Natural killer cell (primary cell): Measurements from ENCODE around the gene UBAP1L. TPM values are rescaled to one million over a fixed set of nuclear protein-coding genes. Genes with fewer than 3 reads are reported as not detected.

ENCODE experiments used
- ATAC-seq, 3 donors: fragments of 150-1000 bp in 2 of 3; fragments of 200-7000 bp in 1 of 3; cut with Tn5 transposase; 1 replicate in 1 of 3; 2 replicates in 2 of 3; pipeline ENCODE4 v1.10.0; 2021; ENCODE audit warnings: mild to moderate bottlenecking in 2 of 3, moderate library complexity in 2 of 3
- DNase-seq, 2 donors: peaks; one replicate each; pipeline versions ENCODE4 v3.0.0 to v3.0.0-alpha.2; 2013 to 2021; ENCODE audit warnings: mixed read lengths in 1 of 2
- H3K27ac ChIP-seq: one replicate; pipeline ENCODE4 v1.5.1; 2013; ENCODE audit warnings: mild to moderate bottlenecking, low read length
- H3K27me3 ChIP-seq: one replicate; pipeline ENCODE4 v1.6.1; 2013; ENCODE audit warnings: low read length; ENCODE audit not compliant: control insufficient read depth, insufficient read depth
- H3K36me3 ChIP-seq: one replicate; pipeline ENCODE4 v1.6.1; 2013; ENCODE audit warnings: low read length; ENCODE audit not compliant: control insufficient read depth, insufficient read depth
- H3K4me1 ChIP-seq: one replicate; pipeline ENCODE4 v1.6.1; 2013; ENCODE audit warnings: low read length; ENCODE audit not compliant: control insufficient read depth, insufficient read depth
- H3K4me3 ChIP-seq: one replicate; pipeline ENCODE4 v1.5.1; 2013; ENCODE audit warnings: low read length
- H3K9me3 ChIP-seq: one replicate; pipeline ENCODE4 v1.6.1; 2013; ENCODE audit warnings: low read length; ENCODE audit not compliant: control insufficient read depth, insufficient read depth
- H3K27ac Mint-ChIP-seq, 2 donors: one replicate each; pipeline ENCODE4 v1.8.0; 2022; ENCODE audit warnings: mild to moderate bottlenecking in 2 of 2, mixed read lengths in 2 of 2, moderate library complexity in 1 of 2
- H3K27me3 Mint-ChIP-seq, 2 donors: one replicate each; pipeline ENCODE4 v1.8.0; 2022; ENCODE audit warnings: low read depth in 2 of 2, mixed read lengths in 2 of 2
- H3K36me3 Mint-ChIP-seq: one replicate; pipeline ENCODE4 v1.8.0; 2022; ENCODE audit warnings: mixed read lengths
- H3K4me1 Mint-ChIP-seq, 2 donors: one replicate each; pipeline ENCODE4 v1.8.0; 2022; ENCODE audit warnings: mixed read lengths in 2 of 2
- H3K4me3 Mint-ChIP-seq: one replicate; pipeline ENCODE4 v1.8.0; 2022; ENCODE audit warnings: mild to moderate bottlenecking, moderate library complexity, mixed read lengths
- H3K9me3 Mint-ChIP-seq, 2 donors: one replicate each; pipeline ENCODE4 v1.8.0; 2022; ENCODE audit warnings: mixed read lengths in 2 of 2
- CTCF ChIP-seq: fragments of 200-600 bp; IDR thresholded peaks from one replicate; pipeline ENCODE4 v1.8.0; 2022; ENCODE audit warnings: antibody characterized with exemption
- WGBS: methylation state at CpG from one replicate; pipeline ENCODE4 v1.1.7; 2013; ENCODE audit warnings: missing lambda C conversion rate; ENCODE audit not compliant: insufficient coverage; 5-methylcytosine and 5-hydroxymethylcytosine counted together
- intact Hi-C: fragments of 100-400 bp; cut with micrococcal nuclease; formaldehyde crosslinking; loops from one replicate; pipeline ENCODE4 v1.14.2; 2022
- total RNA-seq, 4 donors: library from RNA; stranded (reverse); fragments of 120-200 nt in 1 of 4; gene quantifications; one replicate each; pipeline versions ENCODE4 v1.2.3 to v1.2.4, GENCODE V29; 2013 to 2022

Gene UBAP1L
- total RNA-seq, 3 donors from 2014 or later (not counting 1 experiment from before 2014, with no cell fraction given) = 4.3 to 8.0 (median 7.5) TPM

DNA sequence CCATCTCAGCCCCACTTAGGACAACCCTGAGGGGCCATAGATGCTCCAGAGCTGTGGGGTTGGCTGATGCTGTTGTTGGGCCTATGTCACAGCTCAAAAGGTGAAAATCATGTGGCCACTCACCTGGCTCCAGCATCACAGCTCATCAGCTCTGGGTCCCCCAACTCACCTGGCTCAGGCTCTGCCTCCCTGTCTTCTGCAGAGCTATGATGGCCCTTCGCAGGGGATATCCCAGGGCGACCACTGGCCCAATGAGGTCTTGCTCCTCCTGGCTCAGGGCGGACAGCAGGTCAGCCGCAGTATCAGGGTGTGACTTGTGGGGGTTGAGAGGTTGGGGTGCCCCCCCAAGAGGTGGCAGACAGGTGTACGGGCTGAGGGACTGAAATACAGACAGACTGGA lies 15.7 kb downstream of the UBAP1L start:
- H3K9me3 Mint-ChIP-seq = no peaks in the 10 kb centered on the region
- peaks cover 9 to 22% of the 10 kb centered on the region in 2 donors for H3K4me1 Mint-ChIP-seq
- no peak for DNase-seq
- intact Hi-C loops = no loop called here
- H3K27me3 ChIP-seq = no peaks in the 10 kb centered on the region
- H3K36me3 Mint-ChIP-seq = no peaks in the 10 kb centered on the region
- H3K4me1 ChIP-seq = peaks cover 4% of the 10 kb centered on the region
- peaks cover 23% of the 10 kb centered on the region for H3K36me3 ChIP-seq
- no peak overlapping the region for H3K27ac Mint-ChIP-seq
- H3K4me3 Mint-ChIP-seq = no peak overlapping the region
- no peaks in the 10 kb centered on the region for H3K27me3 Mint-ChIP-seq
- WGBS = 97% methylated on average over 5 of the region's 5 CpGs
- no peak overlapping the region for H3K27ac ChIP-seq
- no peak for ATAC-seq
- no peaks in the 10 kb centered on the region for H3K9me3 ChIP-seq
- no peak overlapping the region for H3K4me3 ChIP-seq
- TF ChIP-seq CTCF = no peak

DNA sequence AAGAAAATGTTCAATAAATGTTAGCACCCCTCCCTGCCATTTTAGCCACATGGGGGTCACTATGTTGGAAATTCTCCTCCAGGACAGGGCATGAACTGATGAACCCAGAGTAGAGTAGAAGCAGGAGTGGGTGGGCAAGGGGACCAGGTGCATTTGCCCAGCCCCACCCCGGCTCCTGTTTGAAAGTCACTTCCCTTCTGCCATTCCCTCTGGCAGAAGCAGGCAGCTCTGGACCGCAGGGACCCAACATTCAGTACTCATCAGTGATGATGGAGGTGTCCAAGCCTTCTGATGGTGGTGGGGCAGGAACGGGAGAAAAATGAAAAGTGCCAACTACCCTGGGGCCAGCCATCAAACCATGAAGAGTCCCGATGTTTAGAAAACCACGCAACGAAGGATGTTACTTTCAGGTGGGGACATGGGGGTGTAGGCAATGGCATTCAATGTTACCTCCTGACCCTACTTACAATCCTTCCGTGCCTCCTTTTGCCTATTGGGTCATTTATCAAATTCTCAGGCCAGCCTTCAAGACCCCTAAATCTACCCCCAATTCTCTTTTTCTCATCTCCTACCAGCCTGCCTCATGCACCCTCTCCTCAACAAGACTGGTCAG lies 17.2 kb downstream of the UBAP1L start:
- no peaks in the 10 kb centered on the region for H3K36me3 Mint-ChIP-seq
- ATAC-seq (no peak), DNase-seq (no peak)
- H3K27me3 Mint-ChIP-seq = no peaks in the 10 kb centered on the region
- no peak overlapping the region for H3K4me3 Mint-ChIP-seq
- intact Hi-C loops = no loop called here
- H3K4me1 Mint-ChIP-seq = peaks cover 9 to 18% of the 10 kb centered on the region in 2 donors
- H3K27ac Mint-ChIP-seq = peak overlapping the region in 1 of 2 donors; percentile 19
- WGBS = 91% methylated on average over 7 of the region's 7 CpGs
- Histone ChIP-seq H3K27ac (no peak overlapping the region), H3K4me1 (peaks cover 4% of the 10 kb centered on the region), H3K36me3 (peaks cover 23% of the 10 kb centered on the region), H3K4me3 (no peak overlapping the region), H3K27me3 (no peaks in the 10 kb centered on the region), H3K9me3 (no peaks in the 10 kb centered on the region)
- no peak for TF ChIP-seq CTCF
- no peaks in the 10 kb centered on the region for H3K9me3 Mint-ChIP-seq

DNA sequence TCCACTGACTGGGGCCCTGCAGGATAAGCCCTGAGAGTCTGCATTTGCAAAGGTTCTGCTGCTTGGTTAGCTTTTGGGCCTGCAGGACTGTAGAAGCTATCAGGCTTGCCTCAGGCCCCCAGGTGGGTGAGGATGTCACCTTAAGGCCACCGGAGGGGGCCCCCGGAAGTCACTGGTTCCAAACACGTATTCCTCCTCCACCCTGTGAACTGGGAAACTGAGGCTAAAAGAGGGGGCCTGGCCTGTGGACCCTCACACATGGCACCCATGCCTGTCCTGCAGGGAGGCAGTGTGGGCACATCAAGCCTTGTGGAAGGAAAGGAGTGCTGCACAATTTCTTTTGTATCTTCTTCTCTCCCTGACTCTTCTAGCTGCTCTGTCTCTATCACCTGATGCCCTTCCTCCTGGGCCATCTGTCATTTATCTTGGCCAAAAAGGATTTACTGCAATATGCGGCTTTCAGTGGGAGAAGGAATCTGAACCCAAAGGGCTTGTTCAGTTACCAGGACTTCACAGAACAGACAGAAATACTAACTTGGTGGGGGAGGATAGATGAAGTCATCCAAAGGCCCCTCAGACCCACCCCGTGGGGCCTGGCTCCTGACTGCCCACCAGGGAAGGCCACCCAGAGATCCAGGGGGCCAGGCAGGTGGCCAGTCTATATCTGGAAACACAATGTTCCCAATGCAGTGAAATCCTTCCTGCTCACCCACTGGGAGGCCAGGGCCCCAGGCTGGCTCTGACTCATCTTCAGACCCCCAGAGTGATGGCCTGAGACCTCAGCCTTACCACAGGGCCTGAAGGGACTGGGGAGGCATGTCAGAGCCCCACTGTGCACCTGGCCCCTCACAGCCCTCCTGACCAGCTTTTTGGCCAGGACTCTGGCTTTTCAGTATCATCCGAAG lies 18.3 kb downstream of the UBAP1L start:
- Mint-ChIP-seq H3K27ac (no peak overlapping the region), H3K27me3 (no peaks in the 10 kb centered on the region), H3K4me1 (peaks cover 7 to 16% of the 10 kb centered on the region in 2 donors), H3K36me3 (no peaks in the 10 kb centered on the region), H3K9me3 (no peaks in the 10 kb centered on the region), H3K4me3 (no peak overlapping the region)
- no peak for TF ChIP-seq CTCF
- Histone ChIP-seq H3K4me3 (no peak overlapping the region), H3K4me1 (peaks cover 3% of the 10 kb centered on the region), H3K36me3 (peaks cover 20% of the 10 kb centered on the region), H3K27ac (no peak overlapping the region), H3K27me3 (no peaks in the 10 kb centered on the region), H3K9me3 (no peaks in the 10 kb centered on the region)
- 94% methylated on average over 6 of the region's 6 CpGs for WGBS
- DNase-seq = no peak
- intact Hi-C loops = no loop called here
- ATAC-seq = no peak
